Omental fat pad (tissue), 4 donors: Measurements from ENCODE around the gene GALNTL6. TPM values are rescaled to one million over a fixed set of nuclear protein-coding genes. Genes with fewer than 3 reads are reported as not detected.

Source experiments
- ATAC-seq: fragments of 150-250 bp; one replicate; pipeline ENCODE4 v1.9.1; 2016; ENCODE audit warnings: mild to moderate bottlenecking, moderate library complexity; ENCODE audit not compliant: low FRiP score
- DNase-seq: peaks from one replicate; pipeline ENCODE4 v3.0.0-alpha.2; 2019; ENCODE audit warnings: low spot score
- total RNA-seq, 4 donors: library from RNA; depleted of rRNA; stranded (reverse); fragments of >200 nt; gene quantifications; one replicate each; pipeline ENCODE4 v1.1.0, GENCODE V29; 2016
- TF ChIP-seq, protein P1 (sequence below), 3 donors: fragments of 450-650 bp; IDR thresholded peaks; one replicate each; pipeline ENCODE4 v1.5.1; 2016 to 2017; ENCODE audit warnings: antibody characterized with exemption in 3 of 3, mild to moderate bottlenecking in 3 of 3, moderate library complexity in 2 of 3

Gene GALNTL6
- total RNA-seq, 4 donors from 2014 or later = not detected

DNA sequence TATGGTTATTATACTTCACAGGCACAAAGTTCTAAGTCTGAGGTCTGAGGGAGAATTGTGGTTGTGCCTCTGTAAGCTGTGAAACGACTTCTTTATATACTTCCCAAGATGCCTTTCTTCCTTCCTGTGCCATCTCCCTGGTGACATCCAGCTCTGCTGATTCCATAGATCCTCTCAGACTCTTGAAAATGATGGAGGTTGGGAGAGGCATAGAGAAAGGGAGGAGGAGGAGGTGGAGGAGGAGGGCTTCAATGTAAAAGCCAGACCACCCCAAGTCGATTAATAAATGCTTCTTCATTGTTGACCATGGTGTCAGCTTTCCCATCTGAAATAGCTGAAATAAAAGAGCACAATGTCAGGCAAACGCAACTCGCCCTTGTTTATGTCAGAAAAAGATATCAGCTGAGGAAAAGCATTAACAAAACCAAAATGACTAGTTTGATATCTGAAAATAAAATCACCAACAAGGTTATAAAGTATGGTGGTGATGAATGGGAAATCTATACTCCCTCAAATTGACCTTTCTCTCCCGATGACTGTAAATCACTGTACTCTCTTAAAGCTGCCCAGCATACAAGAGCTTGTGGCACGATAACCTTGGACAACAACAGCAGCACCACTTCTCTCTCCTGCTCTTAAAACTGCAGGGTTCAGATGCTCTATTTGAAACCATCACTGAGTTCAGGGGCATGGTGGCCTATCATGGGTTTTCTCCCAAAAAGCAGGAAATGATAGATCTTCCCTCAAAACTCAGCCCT is 1125.0 kb downstream of the GALNTL6 start:
- ATAC-seq (no peak), DNase-seq (no peak)
- TF ChIP-seq, protein P1, sequence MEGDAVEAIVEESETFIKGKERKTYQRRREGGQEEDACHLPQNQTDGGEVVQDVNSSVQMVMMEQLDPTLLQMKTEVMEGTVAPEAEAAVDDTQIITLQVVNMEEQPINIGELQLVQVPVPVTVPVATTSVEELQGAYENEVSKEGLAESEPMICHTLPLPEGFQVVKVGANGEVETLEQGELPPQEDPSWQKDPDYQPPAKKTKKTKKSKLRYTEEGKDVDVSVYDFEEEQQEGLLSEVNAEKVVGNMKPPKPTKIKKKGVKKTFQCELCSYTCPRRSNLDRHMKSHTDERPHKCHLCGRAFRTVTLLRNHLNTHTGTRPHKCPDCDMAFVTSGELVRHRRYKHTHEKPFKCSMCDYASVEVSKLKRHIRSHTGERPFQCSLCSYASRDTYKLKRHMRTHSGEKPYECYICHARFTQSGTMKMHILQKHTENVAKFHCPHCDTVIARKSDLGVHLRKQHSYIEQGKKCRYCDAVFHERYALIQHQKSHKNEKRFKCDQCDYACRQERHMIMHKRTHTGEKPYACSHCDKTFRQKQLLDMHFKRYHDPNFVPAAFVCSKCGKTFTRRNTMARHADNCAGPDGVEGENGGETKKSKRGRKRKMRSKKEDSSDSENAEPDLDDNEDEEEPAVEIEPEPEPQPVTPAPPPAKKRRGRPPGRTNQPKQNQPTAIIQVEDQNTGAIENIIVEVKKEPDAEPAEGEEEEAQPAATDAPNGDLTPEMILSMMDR (IDR thresholded peaks at IDR 0.05) = no peak

DNA sequence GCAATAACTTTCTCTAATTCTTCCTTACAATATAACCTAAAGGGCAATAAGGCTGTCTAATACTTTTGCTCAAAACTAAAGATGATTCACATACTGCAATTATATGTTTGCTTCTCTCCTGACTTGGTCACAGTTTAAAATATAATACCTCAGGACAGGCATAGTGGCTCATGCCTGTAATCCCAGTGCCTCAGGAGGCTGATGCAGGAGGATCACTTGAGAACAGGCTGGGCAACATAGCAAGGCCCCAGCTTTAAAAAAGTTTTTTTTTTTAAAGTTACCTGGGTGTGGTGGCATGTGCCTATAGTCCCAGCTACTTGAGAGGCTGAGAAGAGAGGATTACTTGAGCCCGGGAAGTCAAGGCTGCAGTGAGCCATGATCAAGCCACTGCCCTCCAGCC is 1125.7 kb downstream of the GALNTL6 start:
- DNase-seq (no peak), ATAC-seq (no peak)
- TF ChIP-seq, protein P1 (IDR thresholded peaks at IDR 0.05) = no peak

DNA sequence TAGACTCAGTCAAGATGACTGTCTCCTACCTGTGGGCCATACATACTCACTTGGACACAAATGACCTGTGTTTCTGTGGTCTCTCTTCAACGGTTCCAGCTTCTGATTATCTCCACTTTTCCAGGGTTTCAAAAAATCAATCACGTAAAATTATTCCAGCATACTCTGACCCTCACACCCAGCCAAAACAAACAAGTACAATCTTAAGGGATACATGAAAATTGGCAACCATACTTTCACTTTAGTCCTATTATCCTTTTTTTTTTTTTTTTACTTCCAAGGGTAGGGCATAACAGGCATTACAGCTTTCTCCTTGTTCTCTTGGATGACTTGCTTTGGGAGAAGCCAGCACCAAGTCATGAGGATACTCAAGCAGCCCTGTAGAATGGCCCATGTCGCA is 1129.6 kb downstream of the GALNTL6 start:
- no peak for DNase-seq
- no peak for ATAC-seq
- TF ChIP-seq, protein P1 (IDR thresholded peaks at IDR 0.05) = no peak

DNA sequence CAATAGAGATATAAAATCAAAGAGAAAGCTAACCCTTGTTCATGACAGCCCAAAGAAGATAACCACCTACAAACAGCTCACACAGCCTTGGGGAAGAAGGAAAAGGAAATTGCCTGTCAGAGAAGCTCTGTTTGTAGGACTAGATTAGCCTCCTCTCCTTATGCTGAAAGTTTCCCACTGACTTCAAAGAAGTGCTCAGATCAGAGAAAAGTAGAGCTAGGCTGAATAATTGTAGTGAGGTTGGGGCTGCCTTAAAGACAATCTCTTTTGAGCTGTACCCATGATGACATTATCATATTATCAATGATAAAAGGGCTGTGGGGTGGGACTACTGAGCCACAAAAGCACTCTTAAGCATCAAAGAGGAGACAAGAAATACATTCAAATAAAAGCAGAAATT is 1132.4 kb downstream of the GALNTL6 start:
- TF ChIP-seq, protein P1 (IDR thresholded peaks at IDR 0.05) = no peak
- DNase-seq (no peak), ATAC-seq (no peak)

DNA sequence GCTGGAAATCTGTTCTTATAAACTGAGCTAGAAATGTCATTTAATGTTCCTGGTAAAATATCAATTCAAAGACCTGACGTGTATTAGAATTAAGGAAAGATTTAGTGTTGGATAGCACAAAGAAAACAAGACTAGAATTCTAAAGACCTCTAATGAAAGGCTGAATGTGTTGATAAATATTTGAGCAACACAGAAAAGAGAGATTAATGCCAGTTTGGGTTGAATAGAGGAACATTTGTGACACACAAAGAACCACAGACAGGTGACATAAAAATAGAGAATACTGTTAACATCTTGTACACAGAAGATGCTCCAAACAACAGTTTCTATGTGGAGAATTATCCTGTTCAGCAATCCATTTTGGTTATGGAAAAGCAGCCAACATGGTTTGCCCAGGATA is 1133.3 kb downstream of the GALNTL6 start:
- DNase-seq (no peak), ATAC-seq (no peak)
- TF ChIP-seq, protein P1 (IDR thresholded peaks at IDR 0.05) = no peak

DNA sequence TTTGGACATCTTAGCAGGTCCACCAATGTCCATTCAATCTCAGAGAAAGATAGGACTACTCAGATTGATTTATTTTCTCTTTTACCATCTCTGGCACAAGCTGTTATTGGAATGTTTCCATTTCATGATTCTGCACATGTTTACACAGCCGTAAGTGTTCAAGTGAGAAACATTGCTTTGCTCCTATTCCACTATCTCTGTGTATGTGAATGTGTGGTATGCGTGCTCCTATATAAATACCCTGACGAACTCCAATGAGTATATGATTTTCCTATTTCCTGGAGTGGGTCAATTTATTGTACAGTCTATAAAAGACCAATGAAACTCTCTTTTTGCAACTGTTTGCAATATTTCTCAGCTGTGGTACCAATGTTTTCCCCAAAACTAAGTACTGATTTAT is 1134.4 kb downstream of the GALNTL6 start:
- no peak for DNase-seq
- ATAC-seq = no peak
- TF ChIP-seq, protein P1 (IDR thresholded peaks at IDR 0.05) = no peak

DNA sequence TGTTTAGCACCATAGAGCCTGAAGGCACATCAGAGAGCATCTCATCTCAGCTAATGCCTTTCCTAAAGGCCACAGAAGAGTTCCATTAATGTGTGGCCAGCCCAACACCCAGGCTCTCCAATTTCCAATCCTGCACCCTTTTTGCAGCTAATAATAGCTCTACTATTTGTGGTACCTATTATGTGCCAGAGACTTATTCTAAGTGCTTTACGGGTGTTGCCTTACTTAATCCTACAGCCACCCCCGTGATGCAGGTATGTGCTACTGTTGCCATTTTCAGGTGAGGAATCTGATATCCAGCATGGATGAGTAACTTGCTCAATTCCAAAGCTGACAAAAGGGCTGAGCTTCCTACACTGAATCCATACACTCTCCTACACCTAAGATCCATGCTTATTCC is 1137.8 kb downstream of the GALNTL6 start:
- DNase-seq (no peak), ATAC-seq (no peak)
- TF ChIP-seq, protein P1 (IDR thresholded peaks at IDR 0.05) = no peak
